IMR-90 (cell line): ENCODE data around the gene LRRC56. TPM values are rescaled to one million over a fixed set of nuclear protein-coding genes. Genes with fewer than 3 reads are reported as not detected.

Experiments used
- ATAC-seq: fragments of 200-7000 bp; cut with Tn5 transposase; 2 replicates; pipeline ENCODE4 v1.9.1; 2020; ENCODE audit warnings: low read depth, mild to moderate bottlenecking, moderate library complexity
- BruUV-seq: library from RNA; stranded (reverse); fragments of 400-500 nt; replicated peaks from 2 replicates; lab custom pipeline; 2021; lab: Mats Ljungman, UMichigan
- CTCF ChIA-PET: fragments of 300-600 bp; formaldehyde crosslinking; extraction: SDS; loops from one replicate; lab custom pipeline; 2021; ENCODE audit warnings: antibody characterized with exemption; lab: Yijun Ruan, JAX
- POLR2A ChIA-PET: fragments of 300-600 bp; sonication (Branson Sonifier 250); formaldehyde crosslinking; loops from one replicate; lab custom pipeline; 2022; ENCODE audit warnings: antibody characterized with exemption; ENCODE audit not compliant: unreplicated experiment; lab: Charles Lee
- DNase-seq: peaks from one replicate; pipeline ENCODE4 v3.0.0; 2013
- H2AFZ ChIP-seq: replicated peaks from 2 replicates; pipeline ENCODE3; 2013; ENCODE audit warnings: low read length, mild to moderate bottlenecking; ENCODE audit not compliant: poor library complexity
- H2AK5ac ChIP-seq: 2 replicates; pipeline ENCODE4 v1.6.1; 2013; ENCODE audit warnings: low read depth, low read length, inconsistent platforms
- H2AK9ac ChIP-seq: replicated peaks from 2 replicates; pipeline ENCODE3; 2013; ENCODE audit warnings: mild to moderate bottlenecking, low read depth, low read length, moderate library complexity; ENCODE audit not compliant: poor library complexity
- H2BK120ac ChIP-seq: 2 replicates; pipeline ENCODE4 v1.6.1; 2013; ENCODE audit warnings: low read depth, low read length, inconsistent platforms
- H2BK15ac ChIP-seq: 3 replicates; pipeline ENCODE4 v1.6.1; 2013; ENCODE audit warnings: low read depth, low read length, inconsistent platforms
- H2BK20ac ChIP-seq: 2 replicates; pipeline ENCODE4 v1.6.1; 2013; ENCODE audit warnings: low read depth, mild to moderate bottlenecking, inconsistent platforms, low read length, moderate library complexity
- H2BK5ac ChIP-seq: 2 replicates; pipeline ENCODE4 v1.6.1; 2013; ENCODE audit warnings: mild to moderate bottlenecking, low read depth, low read length, inconsistent platforms; ENCODE audit not compliant: poor library complexity, severe bottlenecking
- H3K14ac ChIP-seq: replicated peaks from 2 replicates; pipeline ENCODE4 v1.6.1; 2013; ENCODE audit warnings: low read depth, low read length, inconsistent platforms
- H3K18ac ChIP-seq: 2 replicates; pipeline ENCODE4 v1.6.1; 2013; ENCODE audit warnings: low read depth, low read length, control low read depth
- H3K23ac ChIP-seq: 2 replicates; pipeline ENCODE4 v1.6.1; 2013; ENCODE audit warnings: low read depth, low read length, inconsistent platforms
- H3K27ac ChIP-seq: 2 replicates; pipeline ENCODE4 v1.5.1; 2013; ENCODE audit warnings: mild to moderate bottlenecking, control low read depth, low read length; ENCODE audit not compliant: insufficient read depth
- H3K27me3 ChIP-seq: 2 replicates; pipeline ENCODE4 v1.6.1; 2013; ENCODE audit warnings: low read length; ENCODE audit not compliant: control insufficient read depth, insufficient read depth
- H3K36me3 ChIP-seq: 2 replicates; pipeline ENCODE4 v1.6.1; 2013; ENCODE audit warnings: low read length, mixed read lengths; ENCODE audit not compliant: control insufficient read depth, insufficient read depth
- H3K4ac ChIP-seq: 2 replicates; pipeline ENCODE4 v1.6.1; 2013; ENCODE audit warnings: low read depth, low read length, inconsistent platforms
- H3K4me1 ChIP-seq: 2 replicates; pipeline ENCODE4 v1.6.1; 2013; ENCODE audit warnings: low read length, mixed read lengths; ENCODE audit not compliant: control insufficient read depth, insufficient read depth
- H3K4me2 ChIP-seq: 2 replicates; pipeline ENCODE4 v1.6.1; 2013; ENCODE audit warnings: low read depth, mild to moderate bottlenecking, control low read depth, low read length, moderate library complexity
- H3K4me3 ChIP-seq: 2 replicates; pipeline ENCODE4 v1.5.1; 2013; ENCODE audit warnings: low read depth, mild to moderate bottlenecking, control low read depth, low read length, moderate library complexity; ENCODE audit not compliant: insufficient read depth
- H3K56ac ChIP-seq: 2 replicates; pipeline ENCODE4 v1.6.1; 2013; ENCODE audit warnings: low read length, inconsistent platforms; ENCODE audit not compliant: insufficient read depth; ENCODE audit errors: extremely low read depth
- H3K79me1 ChIP-seq, 2 experiments: 2 replicates each; pipeline ENCODE4 v1.6.1; 2013; ENCODE audit warnings: low read length in 2 of 2, inconsistent platforms in 1 of 2, low read depth in 1 of 2
- H3K9ac ChIP-seq: 2 replicates; pipeline ENCODE4 v1.6.1; 2013; ENCODE audit warnings: low read depth, low read length, control low read depth
- H3K9me1 ChIP-seq: 2 replicates; pipeline ENCODE4 v1.6.1; 2013; ENCODE audit warnings: low read length, inconsistent platforms; ENCODE audit not compliant: insufficient read depth
- H3K9me3 ChIP-seq: 2 replicates; pipeline ENCODE4 v1.6.1; 2013; ENCODE audit warnings: low read length; ENCODE audit not compliant: control insufficient read depth, insufficient read depth
- H4K20me1 ChIP-seq: 2 replicates; pipeline ENCODE4 v1.6.1; 2013; ENCODE audit warnings: low read length, inconsistent platforms; ENCODE audit not compliant: insufficient read depth
- H4K5ac ChIP-seq: 2 replicates; pipeline ENCODE4 v1.6.1; 2013; ENCODE audit warnings: mild to moderate bottlenecking, low read depth, low read length, control low read depth
- H4K8ac ChIP-seq, 2 experiments: 2 replicates each; pipeline ENCODE4 v1.6.1; 2013; ENCODE audit warnings: low read depth in 2 of 2, low read length in 2 of 2, control low read depth in 1 of 2, inconsistent platforms in 1 of 2
- H4K91ac ChIP-seq: 2 replicates; pipeline ENCODE4 v1.6.1; 2013; ENCODE audit warnings: low read depth, low read length, inconsistent platforms; ENCODE audit not compliant: insufficient read depth
- BHLHE40 ChIP-seq: fragments of 150-350 bp; IDR thresholded peaks from 2 replicates; pipeline ENCODE4 v1.6.1; 2016; ENCODE audit warnings: mild to moderate bottlenecking, low read depth, low read length
- FOS ChIP-seq: fragments of 150-350 bp; IDR thresholded peaks from 2 replicates; pipeline ENCODE4 v1.6.1; 2016; ENCODE audit warnings: low read depth, low read length
- MAZ ChIP-seq: IDR thresholded peaks from 2 replicates; pipeline ENCODE4 v1.6.1; 2012; ENCODE audit warnings: low read depth, mild to moderate bottlenecking, low read length, improper control_type of control experiment, moderate library complexity, borderline replicate concordance
- MXI1 ChIP-seq: IDR thresholded peaks from 2 replicates; pipeline ENCODE4 v1.6.1; 2012; ENCODE audit warnings: low read depth, mild to moderate bottlenecking, low read length, moderate library complexity, borderline replicate concordance
- POLR2A ChIP-seq: IDR thresholded peaks from 2 replicates; pipeline ENCODE4 v1.6.1; 2012; ENCODE audit warnings: mild to moderate bottlenecking, low read depth, low read length
- RAD21 ChIP-seq: IDR thresholded peaks from 2 replicates; pipeline ENCODE4 v1.6.1; 2012; ENCODE audit warnings: low read length, improper control_type of control experiment
- RFX5 ChIP-seq: IDR thresholded peaks from 2 replicates; pipeline ENCODE4 v1.8.0; 2012; ENCODE audit warnings: low read depth, mild to moderate bottlenecking, low read length, moderate library complexity
- WGBS, 2 experiments: methylation state at CpG; one replicate each; pipeline versions ENCODE4 v1.1.5 to v1.1.7; 2013; ENCODE audit warnings: missing lambda C conversion rate in 2 of 2; ENCODE audit not compliant: insufficient read length in 1 of 2; ENCODE audit errors: extremely low coverage in 2 of 2; 5-methylcytosine and 5-hydroxymethylcytosine counted together
- dilution Hi-C: fragments of 300-500 bp; cut with HindIII; formaldehyde crosslinking; loops from one replicate; pipeline ENCODE4 v1.14.3; 2018; ENCODE audit warnings: low sequenced_read_pairs; ENCODE audit not compliant: unreplicated experiment
- in situ Hi-C: fragments of 300-500 bp; cut with MboI; formaldehyde crosslinking; loops from 3 replicates; pipeline ENCODE4 v1.14.3; 2019; ENCODE audit warnings: low sequenced_read_pairs, inconsistent platforms, mixed read lengths
- intact Hi-C: fragments of 100-400 bp; cut with micrococcal nuclease; formaldehyde crosslinking; loops from 2 replicates; pipeline ENCODE4 v1.10.0; 2022
- polyA plus RNA-seq, 3 experiments: library from polyadenylated mRNA; depleted of rRNA; stranded (reverse); fragments of >200 nt; gene quantifications; 2 replicates each; pipeline ENCODE4 v1.2.3, GENCODE V29; 2012; ENCODE audit warnings: low replicate concordance in 1 of 3
- total RNA-seq: library from RNA; depleted of rRNA; stranded (reverse); fragments of >200 nt; gene quantifications from 2 replicates; pipeline ENCODE4 v1.2.3, GENCODE V29; 2012

LRRC56 gene
- total and polyA plus RNA-seq, 2 of the 4 experiments (the other 2 are of a cell fraction), result 0.36 to 1.3 TPM

- ATAC-seq, result peak; percentile 93
- Histone ChIP-seq H2AK5ac (peak within 1 kb of the TSS; percentile 58; the same call in 1 of the 2 replicates), H2BK15ac (no peak within 1 kb of the TSS; the same call in 2 of the 3 replicates), H3K4me2 (peak within 1 kb of the TSS; percentile 91), H3K4me3 (peak within 1 kb of the TSS; percentile 95), H3K9me1 (peaks cover 3% of the 10 kb centered on the region; the same call in 1 of the 2 replicates), H3K14ac (peak within 1 kb of the TSS; percentile 79; the same call in 1 of the 2 replicates), H3K4ac (peak within 1 kb of the TSS; percentile 36), H2BK20ac (no peak within 1 kb of the TSS), H3K9me3 (no peaks in the 10 kb centered on the region), H2BK5ac (peak within 1 kb of the TSS; percentile 57), H4K20me1 (peaks cover 16% of the 10 kb centered on the region), H3K4me1 (peaks cover 16% of the 10 kb centered on the region), H3K79me1 (peaks cover 3 to 26% of the 10 kb centered on the region in 2 experiments; a peak in 3 of 4 replicates), H4K5ac (no peak within 1 kb of the TSS), H3K56ac (0 out of 2 replicates have a peak within 1 kb of the TSS, but pooled peaks have one; percentile 51), H3K27ac (peak within 1 kb of the TSS; percentile 71), H3K18ac (no peak within 1 kb of the TSS), H3K36me3 (peaks cover 21% of the 10 kb centered on the region; the same call in 1 of the 2 replicates), H2AK9ac (peak within 1 kb of the TSS; percentile 98), H2AFZ (peak within 1 kb of the TSS; percentile 87), H4K91ac (no peak within 1 kb of the TSS; the same call in 1 of the 2 replicates), H3K23ac (peak within 1 kb of the TSS; percentile 22), H3K27me3 (no peaks in the 10 kb centered on the region), H4K8ac (peak within 1 kb of the TSS; percentile 69 to 87), H3K9ac (peak within 1 kb of the TSS; percentile 75), H2BK120ac (no peak within 1 kb of the TSS)
- no TSS peak for BruUV-seq
- ChIA-PET POLR2A (no interaction called here), CTCF (interaction anchor here (0.5 to 0.7 kb wide), 2 partner anchors 14 to 17 kb away, joined by 3 to 6 read pairs; no protein-coding TSS in a partner anchor)
- 4% methylated on average over 67 of the region's 97 CpGs; no CpG with 5 or more reads in 1 of the 2 experiments for WGBS, 2 experiments
- DNase-seq, result peak; percentile 90
- dilution Hi-C loops (no loop called here), intact Hi-C loops (no loop called here), in situ Hi-C loops (no loop called here)
- TF ChIP-seq MAZ (peak; percentile 94), BHLHE40 (peak; percentile 45; the same call in 1 of the 2 replicates), FOS (0 out of 2 replicates have a peak, but pooled peaks have one; percentile 36), POLR2A (peak; percentile 60), RAD21 (no peak), MXI1 (no peak), RFX5 (no peak)
Observed at GRCh38 chr11:535519-536454, 1.5 kb upstream of the LRRC56 start, which contains the start of gene HRAS. Gene HRAS (minus strand): TSS chr11:535576.
